SH-SY5Y (cell line): ENCODE data around the gene SLC6A5.

Source experiments
- GATA2 ChIP-seq: IDR thresholded peaks from 2 replicates; pipeline ENCODE4 v1.6.1; 2011; ENCODE audit warnings: mild to moderate bottlenecking, low read depth, low read length
- GATA3 ChIP-seq: IDR thresholded peaks from 2 replicates; pipeline ENCODE4 v1.6.1; 2011; ENCODE audit warnings: low read depth, mild to moderate bottlenecking, low read length, moderate library complexity

DNA sequence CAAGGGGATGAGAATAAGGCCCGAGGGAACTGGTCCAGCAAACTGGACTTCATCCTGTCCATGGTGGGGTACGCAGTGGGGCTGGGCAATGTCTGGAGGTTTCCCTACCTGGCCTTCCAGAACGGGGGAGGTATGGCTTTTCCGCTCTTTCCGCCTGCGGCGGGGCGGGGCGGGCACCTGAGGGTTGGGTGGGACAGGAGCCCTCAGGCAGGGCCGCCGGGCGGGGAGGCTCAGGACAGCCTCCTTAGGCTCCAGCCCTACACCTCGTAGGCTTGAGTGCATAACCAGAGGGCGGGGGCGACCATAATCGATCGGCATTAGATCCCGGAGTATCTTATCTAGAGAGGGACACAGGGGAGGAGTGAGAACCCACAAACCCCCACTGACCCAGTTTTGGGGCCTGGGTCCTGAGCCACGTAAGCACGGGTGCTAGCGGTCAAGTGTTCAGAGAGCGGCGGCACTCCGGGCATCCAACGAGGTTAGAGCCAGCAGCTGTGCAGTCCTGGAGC, 4.9 kb downstream of the SLC6A5 start:
- TF ChIP-seq GATA3, result no peak
- TF ChIP-seq GATA2, result no peak
